HepG2 (cell line): ENCODE results near the gene OSM. TPM values are rescaled to one million over a fixed set of nuclear protein-coding genes. Genes with fewer than 3 reads are reported as not detected.

ENCODE experiments used
- ELK4 ChIP-seq: sonication (generic); formaldehyde crosslinking; IDR thresholded peaks from 2 replicates; pipeline ENCODE4 v1.9.0; 2021; ENCODE audit warnings: missing genetic modification reagents, borderline replicate concordance
- FOXP4 ChIP-seq: sonication (generic); formaldehyde crosslinking; IDR thresholded peaks from 2 replicates; pipeline ENCODE4 v1.4.0; 2020; ENCODE audit warnings: missing genetic modification reagents
- KDM1A ChIP-seq: IDR thresholded peaks from 2 replicates; pipeline ENCODE4 v1.6.1; 2016; ENCODE audit warnings: missing compliant biosample characterization
- KDM5A ChIP-seq: fragments of 200-600 bp; sonication (generic); IDR thresholded peaks from 2 replicates; pipeline ENCODE4 v1.7.0; 2018; ENCODE audit warnings: antibody characterized with exemption, mild to moderate bottlenecking, low read length, borderline replicate concordance
- KLF12 ChIP-seq: sonication (generic); formaldehyde crosslinking; IDR thresholded peaks from 2 replicates; pipeline ENCODE4 v1.4.0; 2020; ENCODE audit warnings: missing genetic modification reagents, borderline replicate concordance
- PAXIP1 ChIP-seq: sonication (generic); formaldehyde crosslinking; conservative IDR thresholded peaks from 2 replicates; pipeline ENCODE4 v1.4.0; 2020; ENCODE audit warnings: mild to moderate bottlenecking, missing genetic modification reagents, moderate library complexity
- TFDP1 ChIP-seq: IDR thresholded peaks from 2 replicates; pipeline ENCODE4 v1.6.1; 2016; ENCODE audit warnings: missing compliant biosample characterization, missing genetic modification reagents, borderline replicate concordance
- THYN1 ChIP-seq: sonication (generic); formaldehyde crosslinking; IDR thresholded peaks from 2 replicates; pipeline ENCODE4 v1.8.1; 2023; ENCODE audit warnings: low read depth, mild to moderate bottlenecking, moderate library complexity, missing genetic modification reagents, borderline replicate concordance
- TRIM24 ChIP-seq: sonication (generic); formaldehyde crosslinking; IDR thresholded peaks from 2 replicates; pipeline ENCODE4 v1.8.0; 2022; ENCODE audit warnings: mild to moderate bottlenecking, missing genetic modification reagents
- ZBTB8A ChIP-seq: sonication (generic); formaldehyde crosslinking; IDR thresholded peaks from 2 replicates; pipeline ENCODE4 v1.4.0; 2020; ENCODE audit warnings: mild to moderate bottlenecking, low read depth, missing genetic modification reagents, borderline replicate concordance
- ZKSCAN8 ChIP-seq: IDR thresholded peaks from 2 replicates; pipeline ENCODE4 v1.6.1; 2016; ENCODE audit warnings: borderline replicate concordance, missing genetic modification reagents, missing compliant biosample characterization
- ZNF234 ChIP-seq: sonication (generic); formaldehyde crosslinking; conservative IDR thresholded peaks from 2 replicates; pipeline ENCODE4 v1.5.1; 2020; ENCODE audit warnings: mild to moderate bottlenecking, missing genetic modification reagents
- ZNF329 ChIP-seq: sonication (generic); formaldehyde crosslinking; IDR thresholded peaks from 2 replicates; pipeline ENCODE4 v1.9.0; 2021; ENCODE audit warnings: low read depth, mild to moderate bottlenecking, missing genetic modification reagents
- ZNF530 ChIP-seq: sonication (generic); formaldehyde crosslinking; IDR thresholded peaks from 2 replicates; pipeline ENCODE4 v1.5.0; 2020; ENCODE audit warnings: low read depth, mild to moderate bottlenecking, missing genetic modification reagents
- ZNF562 ChIP-seq: sonication (generic); formaldehyde crosslinking; IDR thresholded peaks from 2 replicates; pipeline ENCODE4 v1.8.0; 2022; ENCODE audit warnings: missing genetic modification reagents, borderline replicate concordance
- ZNF703 ChIP-seq: sonication (generic); formaldehyde crosslinking; IDR thresholded peaks from 2 replicates; pipeline ENCODE4 v1.5.1; 2020; ENCODE audit warnings: missing genetic modification reagents, mild to moderate bottlenecking, moderate library complexity, borderline replicate concordance
- ZNF710 ChIP-seq: sonication (generic); formaldehyde crosslinking; IDR thresholded peaks from 2 replicates; pipeline ENCODE4 v1.5.0; 2020; ENCODE audit warnings: mild to moderate bottlenecking, missing genetic modification reagents, borderline replicate concordance
- ZNF841 ChIP-seq: sonication (generic); formaldehyde crosslinking; IDR thresholded peaks from 2 replicates; pipeline ENCODE4 v1.8.1; 2023; ENCODE audit warnings: missing genetic modification reagents, borderline replicate concordance
- polyA plus RNA-seq, 8 experiments: library from polyadenylated mRNA; depleted of rRNA in 3 of 8; stranded (reverse) in 7 of 8; unstranded in 1 of 8; fragments of >200 nt; fragmentation: Illumina TruSeq in 4 of 8; extraction: Trizol in 4 of 8; gene quantifications; 2 replicates each; pipeline versions ENCODE4 v1.2.1 to v1.2.3, GENCODE V29; 2011 to 2016; ENCODE audit warnings: low read depth in 4 of 8, missing spikeins in 1 of 8, mixed read lengths in 1 of 8; ENCODE audit not compliant: insufficient read depth in 1 of 8
- total RNA-seq, 5 experiments: library from RNA; depleted of rRNA; stranded (reverse); fragments of >200 nt; fragmentation: Illumina TruSeq; extraction: Trizol; gene quantifications; 2 replicates each; pipeline ENCODE4 v1.2.3, GENCODE V29; 2016; ENCODE audit warnings: low read depth in 1 of 5

OSM gene
- total and polyA plus RNA-seq, 2 of the 13 experiments (the other 11 are each of a cell fraction or from before 2014, with no cell fraction given) = not detected

GRCh38 chr22:30289141-30289979 lies 22.7 kb upstream of the OSM start, which contains the start of gene CASTOR1 (continued):
- TF ChIP-seq ZNF710 = no peak
- TF ChIP-seq ZNF329 (CRISPR knock-in tag) = no peak
- TF ChIP-seq KDM1A = no peak
- TF ChIP-seq TRIM24 (CRISPR knock-in tag) = no peak
- TF ChIP-seq FOXP4 (CRISPR knock-in tag) = no peak
- TF ChIP-seq ZNF703 (CRISPR knock-in tag) = no peak
- no peak for TF ChIP-seq ZNF562 (CRISPR knock-in tag)
- TF ChIP-seq ELK4 (CRISPR knock-in tag) = no peak
- peak; percentile 41; the same call in 1 of the 2 replicates for TF ChIP-seq TFDP1
- no peak for TF ChIP-seq ZKSCAN8
- TF ChIP-seq KDM5A = no peak
- no peak for TF ChIP-seq ZBTB8A (CRISPR knock-in tag)
- TF ChIP-seq KLF12 (CRISPR knock-in tag) = peak; percentile 64; the same call in 1 of the 2 replicates
- TF ChIP-seq THYN1 (CRISPR knock-in tag) = no peak
- no peak for TF ChIP-seq ZNF841 (CRISPR knock-in tag)
- TF ChIP-seq ZNF234 = no peak
- TF ChIP-seq PAXIP1 (CRISPR knock-in tag) = no peak
- no peak for TF ChIP-seq ZNF530 (CRISPR knock-in tag)
